Measurements from ENCODE around the gene PCDHAC2.
A peak's percentile ranks its signal among the peaks of the same experiment; 100 is the strongest.

The PCDHAC2 gene

DNA sequence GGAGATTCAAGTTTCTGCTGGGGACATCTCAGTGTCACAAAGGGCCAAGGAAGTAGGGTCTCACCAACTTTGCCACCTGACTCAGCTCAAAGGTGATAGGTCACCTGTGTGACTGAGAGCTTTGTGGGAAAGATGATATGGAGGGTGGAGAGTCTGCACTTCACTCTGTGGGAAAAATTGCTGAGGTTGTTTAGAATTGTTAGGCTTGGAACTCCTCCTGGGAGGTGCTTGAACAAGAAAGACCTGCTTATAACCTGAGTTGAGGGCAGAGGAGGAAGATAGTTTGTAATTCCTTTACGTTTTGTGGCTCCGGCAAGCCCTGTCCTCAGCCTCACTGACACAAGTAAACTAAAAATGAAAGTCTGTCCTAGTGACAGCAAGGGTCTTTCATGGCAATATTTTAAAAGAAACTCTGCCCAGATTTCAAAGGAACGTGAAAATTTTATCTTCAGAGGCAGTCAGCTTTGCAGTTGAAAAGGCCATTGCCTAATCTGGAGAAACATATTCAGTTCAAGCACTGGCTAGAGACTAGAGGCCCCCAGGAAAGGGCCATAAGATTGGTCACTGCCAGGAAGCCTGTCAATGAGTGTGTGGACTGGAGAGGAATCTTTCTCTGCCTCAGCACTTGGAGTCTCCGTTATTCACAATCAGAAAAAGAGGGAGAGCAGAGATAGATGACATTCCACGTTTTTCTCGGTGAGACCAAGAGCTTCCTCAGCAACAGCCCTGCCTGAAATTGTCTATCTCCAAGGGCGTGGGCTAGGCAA is 23.2 kb downstream of the PCDHAC2 start:
- H3K27me3 ChIP-seq (ENCODE audit: insufficient read depth, low read length) = no peaks in the 10 kb centered on the region
- no peaks in the 10 kb centered on the region for H3K36me3 ChIP-seq (ENCODE audit: insufficient read depth, low read depth, low read length)

DNA sequence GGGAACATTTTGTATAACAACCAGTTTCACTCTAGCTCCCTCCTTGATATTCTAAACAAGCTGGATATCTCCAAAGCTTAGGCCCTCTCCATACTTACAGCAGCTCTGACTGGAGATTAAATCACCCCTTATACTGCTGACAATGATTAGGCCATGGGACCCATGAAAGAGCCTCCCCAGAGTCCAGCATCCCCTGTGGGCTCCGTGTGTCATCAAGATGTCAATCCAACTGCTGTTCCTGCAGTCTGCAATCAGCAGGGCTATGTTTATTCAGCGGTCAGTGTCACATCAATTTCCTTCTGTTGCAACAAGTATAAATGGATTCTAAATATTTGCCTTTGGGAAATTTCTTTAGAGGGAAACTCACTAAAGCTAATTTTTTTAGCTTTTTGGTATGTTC is 26.6 kb downstream of the PCDHAC2 start:
- Histone ChIP-seq H3K9me3 (ENCODE audit: insufficient read depth, low read depth, low read length) (no peaks in the 10 kb centered on the region), H3K9ac (ENCODE audit: low read depth, low read length) (no peak overlapping the region), H3K27me3 (ENCODE audit: insufficient read depth, low read length) (no peaks in the 10 kb centered on the region), H3K4me1 (ENCODE audit: insufficient read depth, low read length) (peaks cover 24% of the 10 kb centered on the region), H3K27ac (ENCODE audit: low read length) (no peak overlapping the region), H3K36me3 (ENCODE audit: insufficient read depth, low read depth, low read length) (no peaks in the 10 kb centered on the region), H3K4me3 (ENCODE audit: low read length) (no peak overlapping the region)

More for the DNA sequence above, 23.2 kb downstream of the PCDHAC2 start:
- Histone ChIP-seq H3K4me3 (ENCODE audit: low read length) (no peak overlapping the region), H3K27ac (ENCODE audit: low read length) (no peak overlapping the region), H3K9me3 (ENCODE audit: insufficient read depth, low read depth, low read length) (no peaks in the 10 kb centered on the region), H3K4me1 (ENCODE audit: insufficient read depth, low read length) (peaks cover 45% of the 10 kb centered on the region), H3K9ac (ENCODE audit: low read depth, low read length) (no peak overlapping the region)

DNA sequence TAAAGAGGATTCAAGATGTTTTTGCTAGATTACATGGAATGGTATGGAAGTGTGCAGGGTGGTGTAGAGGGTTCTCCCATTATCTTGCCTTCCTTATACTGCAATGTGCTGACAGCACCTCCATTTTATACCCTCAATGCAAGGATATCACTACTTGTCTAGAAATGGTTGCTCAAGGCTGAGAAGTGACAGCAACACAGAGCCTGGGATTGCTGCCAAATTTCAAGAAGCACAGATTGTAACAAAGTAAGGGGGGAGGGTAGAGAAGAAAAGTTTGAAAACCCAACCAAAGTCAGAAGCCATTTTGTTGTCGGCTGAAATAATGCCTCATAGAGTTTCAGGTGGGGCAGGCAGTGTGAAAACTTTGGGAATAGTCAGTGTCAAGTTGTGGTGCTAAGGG is 29.8 kb downstream of the PCDHAC2 start:
- H3K4me1 ChIP-seq (ENCODE audit: insufficient read depth, low read length) = peaks cover 9% of the 10 kb centered on the region; the same call in 1 of the 2 replicates
- no peak overlapping the region for H3K9ac ChIP-seq (ENCODE audit: low read depth, low read length)
- no peak overlapping the region for H3K27ac ChIP-seq (ENCODE audit: low read length)
- no peaks in the 10 kb centered on the region for H3K9me3 ChIP-seq (ENCODE audit: insufficient read depth, low read depth, low read length)
- H3K27me3 ChIP-seq (ENCODE audit: insufficient read depth, low read length) = no peaks in the 10 kb centered on the region
- no peak overlapping the region for H3K4me3 ChIP-seq (ENCODE audit: low read length)
- H3K36me3 ChIP-seq (ENCODE audit: insufficient read depth, low read depth, low read length) = no peaks in the 10 kb centered on the region

DNA sequence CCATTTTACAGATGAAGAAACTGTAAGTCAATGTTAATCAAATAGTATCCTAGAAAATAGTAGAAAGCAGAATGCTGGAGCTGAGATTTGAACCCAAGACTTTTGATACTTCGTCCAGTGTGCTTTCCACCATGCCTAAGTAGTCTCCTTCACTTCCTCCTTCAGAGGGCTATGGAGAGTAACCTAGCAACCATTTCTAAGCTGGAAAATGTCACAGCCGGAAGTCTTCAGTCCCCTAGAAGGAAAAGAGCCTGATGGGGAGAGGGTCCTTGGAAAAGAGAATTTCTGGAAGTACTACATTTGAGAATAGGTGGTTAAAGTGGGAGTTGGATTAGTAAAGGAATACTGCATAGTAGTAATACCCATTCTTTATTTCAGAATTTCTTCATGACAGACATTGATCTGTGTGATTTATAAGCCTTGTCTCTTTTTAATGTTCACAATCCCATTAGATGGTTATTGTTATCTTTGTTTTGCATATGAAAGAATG is 32.7 kb downstream of the PCDHAC2 start:
- H3K4me3 ChIP-seq (ENCODE audit: low read length) = peak overlapping the region; percentile 3; the same call in 1 of the 2 replicates
- H3K9ac ChIP-seq (ENCODE audit: low read depth, low read length) = no peak overlapping the region
- peaks cover 25% of the 10 kb centered on the region; the same call in 1 of the 2 replicates for H3K4me1 ChIP-seq (ENCODE audit: insufficient read depth, low read length)
- H3K27ac ChIP-seq (ENCODE audit: low read length) = no peak overlapping the region
- H3K27me3 ChIP-seq (ENCODE audit: insufficient read depth, low read length) = no peaks in the 10 kb centered on the region
- no peaks in the 10 kb centered on the region for H3K36me3 ChIP-seq (ENCODE audit: insufficient read depth, low read depth, low read length)
- H3K9me3 ChIP-seq (ENCODE audit: insufficient read depth, low read depth, low read length) = no peaks in the 10 kb centered on the region

DNA sequence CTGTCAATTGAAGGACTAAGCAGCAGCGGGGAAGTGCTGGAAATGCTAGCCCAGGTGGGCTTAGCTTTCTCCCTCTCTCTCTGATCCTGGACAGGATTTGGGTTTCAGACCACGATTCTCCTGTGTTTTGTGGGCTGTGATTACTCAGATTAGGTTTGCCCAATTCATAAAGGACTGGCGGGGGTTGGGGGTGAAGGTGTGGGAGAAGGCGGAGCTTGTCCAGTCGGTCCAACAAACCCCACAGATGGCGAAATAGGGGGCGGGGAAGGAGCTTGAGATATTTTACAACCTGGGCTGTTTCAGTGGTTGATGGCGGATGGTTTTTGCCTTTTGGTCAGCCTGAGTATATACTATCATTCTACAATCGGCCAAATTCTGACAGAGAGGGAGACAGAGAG is 35.2 kb downstream of the PCDHAC2 start:
- peak overlapping the region; percentile 34 for H3K27ac ChIP-seq (ENCODE audit: low read length)

DNA sequence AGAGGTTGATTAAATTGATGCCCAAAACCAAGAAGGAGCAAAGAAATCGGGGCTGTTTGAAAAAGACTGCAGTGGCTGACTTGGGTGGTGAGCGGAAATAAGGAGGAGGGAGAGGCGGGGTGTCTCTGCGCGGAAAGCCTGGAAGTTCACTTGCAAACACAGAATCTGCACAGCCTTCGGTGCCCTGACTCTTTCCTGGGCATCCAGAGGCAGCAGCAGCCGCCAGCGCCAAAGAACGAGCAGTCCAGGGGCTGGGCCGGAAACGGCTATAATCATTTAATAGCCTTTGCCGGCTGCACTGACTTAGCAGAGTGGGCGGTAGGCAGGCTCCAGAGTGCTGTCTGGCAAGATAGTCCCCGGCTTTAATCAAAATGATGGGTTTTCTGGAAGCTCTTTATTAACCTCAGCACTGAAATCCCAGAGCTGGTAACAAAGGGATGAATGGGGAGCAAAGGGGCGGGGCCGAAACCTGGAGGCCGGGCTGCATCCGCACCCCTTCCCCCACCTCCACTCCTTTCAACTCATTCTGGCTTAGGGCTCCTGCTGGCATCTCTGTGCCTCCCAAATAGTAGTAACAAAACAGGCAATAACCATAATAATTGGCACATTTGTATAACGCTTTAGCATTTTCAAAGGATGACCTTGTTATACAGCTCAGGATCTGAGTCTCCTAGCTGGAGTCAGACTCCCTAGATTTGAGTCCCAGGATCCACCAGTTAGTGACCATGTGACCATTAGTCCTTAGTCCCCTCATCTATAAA is 35.7 kb downstream of the PCDHAC2 start:
- Histone ChIP-seq H3K27ac (ENCODE audit: low read length) (peak overlapping the region; percentile 34), H3K4me3 (ENCODE audit: low read length) (peak overlapping the region; percentile 79)

More for the DNA sequence above, 35.2 kb downstream of the PCDHAC2 start:
- Histone ChIP-seq H3K9me3 (ENCODE audit: insufficient read depth, low read depth, low read length) (no peaks in the 10 kb centered on the region), H3K4me3 (ENCODE audit: low read length) (peak overlapping the region; percentile 79), H3K9ac (ENCODE audit: low read depth, low read length) (peak overlapping the region; percentile 92), H3K36me3 (ENCODE audit: insufficient read depth, low read depth, low read length) (no peaks in the 10 kb centered on the region), H3K27me3 (ENCODE audit: insufficient read depth, low read length) (no peaks in the 10 kb centered on the region), H3K4me1 (ENCODE audit: insufficient read depth, low read length) (peaks cover 37% of the 10 kb centered on the region)

DNA sequence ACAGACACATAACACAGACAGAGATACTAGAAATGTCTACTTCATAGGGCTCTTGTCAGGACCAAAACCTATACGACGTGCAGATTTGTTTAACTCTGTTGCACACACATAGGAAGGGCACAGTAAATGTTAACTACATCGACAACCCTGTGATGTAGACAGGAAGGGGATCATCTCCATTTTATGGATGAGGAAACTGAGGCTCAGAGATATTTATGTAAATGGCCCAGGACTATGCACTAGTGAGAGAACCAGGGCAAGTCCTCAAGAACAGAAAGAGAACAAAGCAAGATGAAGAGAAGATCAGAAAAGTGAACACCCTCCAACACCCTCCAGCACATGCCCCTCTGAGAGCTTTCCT is 36.3 kb downstream of the PCDHAC2 start:
- peak overlapping the region; percentile 79 for H3K4me3 ChIP-seq (ENCODE audit: low read length)
- peaks cover 37% of the 10 kb centered on the region for H3K4me1 ChIP-seq (ENCODE audit: insufficient read depth, low read length)
- H3K9ac ChIP-seq (ENCODE audit: low read depth, low read length) = peak overlapping the region; percentile 21; the same call in 1 of the 2 replicates
- H3K36me3 ChIP-seq (ENCODE audit: insufficient read depth, low read depth, low read length) = no peaks in the 10 kb centered on the region
- no peaks in the 10 kb centered on the region for H3K9me3 ChIP-seq (ENCODE audit: insufficient read depth, low read depth, low read length)
- H3K27me3 ChIP-seq (ENCODE audit: insufficient read depth, low read length) = no peaks in the 10 kb centered on the region
- no peak overlapping the region for H3K27ac ChIP-seq (ENCODE audit: low read length)

More for the DNA sequence above, 35.7 kb downstream of the PCDHAC2 start:
- Histone ChIP-seq H3K27me3 (ENCODE audit: insufficient read depth, low read length) (no peaks in the 10 kb centered on the region), H3K9ac (ENCODE audit: low read depth, low read length) (peak overlapping the region; percentile 92), H3K9me3 (ENCODE audit: insufficient read depth, low read depth, low read length) (no peaks in the 10 kb centered on the region), H3K4me1 (ENCODE audit: insufficient read depth, low read length) (peaks cover 37% of the 10 kb centered on the region), H3K36me3 (ENCODE audit: insufficient read depth, low read depth, low read length) (no peaks in the 10 kb centered on the region)

DNA sequence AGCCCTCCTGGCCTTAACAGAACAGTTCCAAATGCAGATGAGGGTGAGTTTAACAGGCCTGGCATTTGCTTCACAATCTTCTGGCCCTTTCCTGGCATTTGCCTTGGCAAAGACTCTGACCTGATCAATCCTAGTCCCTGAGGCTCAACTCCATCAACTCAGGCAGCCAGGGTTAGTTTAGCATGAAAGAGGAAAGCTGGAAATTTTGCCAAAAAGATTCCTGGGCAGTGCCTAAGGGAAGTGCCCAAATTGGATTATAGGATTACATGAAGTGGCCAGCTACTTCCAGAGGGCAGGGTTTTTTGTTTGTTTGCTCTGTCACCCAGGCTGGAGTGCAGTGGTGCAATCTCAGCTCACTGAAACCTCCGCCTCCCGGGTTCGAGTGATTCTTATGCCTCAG is 36.8 kb downstream of the PCDHAC2 start:
- H3K4me1 ChIP-seq (ENCODE audit: insufficient read depth, low read length) = peaks cover 37% of the 10 kb centered on the region

DNA sequence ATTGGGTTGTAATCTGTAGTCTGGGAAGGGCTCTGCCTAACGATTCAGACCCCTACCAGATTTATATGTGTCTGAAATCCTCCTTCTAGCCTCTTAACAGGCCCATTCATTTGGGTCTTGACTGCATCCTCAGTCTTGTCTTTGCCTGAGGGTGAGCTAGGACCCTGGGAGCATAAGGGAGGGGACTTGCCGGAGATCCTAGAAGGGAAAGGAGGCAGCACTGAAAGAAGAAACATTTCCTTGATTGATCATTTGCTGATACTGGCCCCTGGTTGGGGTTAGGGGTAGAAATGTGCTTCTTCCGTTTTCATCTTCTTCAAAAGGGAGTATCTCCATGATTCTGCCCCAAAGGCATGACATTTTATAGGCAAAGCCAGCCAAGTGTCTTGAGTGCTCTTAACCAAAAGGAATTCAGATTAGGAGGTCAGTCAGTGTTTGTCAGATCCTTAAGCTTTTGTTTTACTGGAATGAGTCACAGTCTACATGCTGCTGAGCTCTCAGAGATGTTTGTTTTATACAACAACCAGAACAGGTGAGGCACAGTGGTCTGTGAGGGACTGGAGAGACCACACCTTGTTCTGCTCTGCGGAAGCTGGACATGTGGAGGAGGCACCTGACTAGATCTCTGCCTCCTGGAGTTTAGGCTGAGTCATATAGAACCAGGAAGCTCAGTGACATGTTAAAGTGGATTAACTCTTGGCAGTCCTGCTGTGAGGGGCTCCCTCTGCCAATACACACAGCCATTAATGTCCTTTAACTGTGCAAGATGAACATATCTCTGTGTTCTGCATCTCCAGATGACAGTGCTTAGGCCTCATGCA is 37.7 kb downstream of the PCDHAC2 start:
- H3K9me3 ChIP-seq (ENCODE audit: insufficient read depth, low read depth, low read length) = no peaks in the 10 kb centered on the region
- no peak overlapping the region for H3K27ac ChIP-seq (ENCODE audit: low read length)
- H3K4me3 ChIP-seq (ENCODE audit: low read length) = peak overlapping the region; percentile 42
- peaks cover 33% of the 10 kb centered on the region for H3K4me1 ChIP-seq (ENCODE audit: insufficient read depth, low read length)
- no peaks in the 10 kb centered on the region for H3K36me3 ChIP-seq (ENCODE audit: insufficient read depth, low read depth, low read length)
- H3K9ac ChIP-seq (ENCODE audit: low read depth, low read length) = peak overlapping the region; percentile 49; the same call in 1 of the 2 replicates
- no peaks in the 10 kb centered on the region for H3K27me3 ChIP-seq (ENCODE audit: insufficient read depth, low read length)

More for the DNA sequence above, 36.8 kb downstream of the PCDHAC2 start:
- Histone ChIP-seq H3K9me3 (ENCODE audit: insufficient read depth, low read depth, low read length) (no peaks in the 10 kb centered on the region), H3K36me3 (ENCODE audit: insufficient read depth, low read depth, low read length) (no peaks in the 10 kb centered on the region), H3K27me3 (ENCODE audit: insufficient read depth, low read length) (no peaks in the 10 kb centered on the region), H3K9ac (ENCODE audit: low read depth, low read length) (peak overlapping the region; percentile 21; the same call in 1 of the 2 replicates), H3K4me3 (ENCODE audit: low read length) (peak overlapping the region; percentile 79; the same call in 1 of the 2 replicates), H3K27ac (ENCODE audit: low read length) (no peak overlapping the region)

DNA sequence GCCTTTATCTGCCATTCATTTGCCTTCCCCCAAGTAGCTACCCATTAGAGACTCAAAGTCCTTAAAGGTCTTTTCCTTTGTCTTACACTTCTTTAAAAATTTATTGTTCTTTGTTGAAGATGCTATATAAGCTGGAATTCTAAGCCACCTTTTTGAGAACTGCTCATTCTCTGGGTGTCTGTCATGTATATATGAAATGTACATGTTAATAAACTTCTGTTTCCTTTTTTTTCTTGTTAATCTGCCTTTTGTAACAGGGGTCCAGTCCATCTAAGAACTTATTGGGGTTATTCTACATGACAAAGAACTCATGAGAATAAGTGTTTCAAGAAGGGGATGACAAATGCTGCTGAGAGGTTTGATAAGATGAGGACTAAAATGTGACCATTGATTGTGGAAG is 41.5 kb downstream of the PCDHAC2 start:
- Histone ChIP-seq H3K27ac (ENCODE audit: low read length) (no peak overlapping the region), H3K9ac (ENCODE audit: low read depth, low read length) (no peak overlapping the region), H3K27me3 (ENCODE audit: insufficient read depth, low read length) (no peaks in the 10 kb centered on the region), H3K36me3 (ENCODE audit: insufficient read depth, low read depth, low read length) (no peaks in the 10 kb centered on the region), H3K4me1 (ENCODE audit: insufficient read depth, low read length) (peaks cover 24% of the 10 kb centered on the region), H3K9me3 (ENCODE audit: insufficient read depth, low read depth, low read length) (no peaks in the 10 kb centered on the region), H3K4me3 (ENCODE audit: low read length) (no peak overlapping the region)

Measured in iPS-20b (cell line).